ENCODE data around the gene HSD17B11. TPM values are rescaled to one million over a fixed set of nuclear protein-coding genes. Genes with fewer than 3 reads are reported as not detected.

HSD17B11 gene
- polyA plus RNA-seq, 2 of the 4 experiments (the other 2 are of a cell fraction): 51.5 to 113 TPM

DNA sequence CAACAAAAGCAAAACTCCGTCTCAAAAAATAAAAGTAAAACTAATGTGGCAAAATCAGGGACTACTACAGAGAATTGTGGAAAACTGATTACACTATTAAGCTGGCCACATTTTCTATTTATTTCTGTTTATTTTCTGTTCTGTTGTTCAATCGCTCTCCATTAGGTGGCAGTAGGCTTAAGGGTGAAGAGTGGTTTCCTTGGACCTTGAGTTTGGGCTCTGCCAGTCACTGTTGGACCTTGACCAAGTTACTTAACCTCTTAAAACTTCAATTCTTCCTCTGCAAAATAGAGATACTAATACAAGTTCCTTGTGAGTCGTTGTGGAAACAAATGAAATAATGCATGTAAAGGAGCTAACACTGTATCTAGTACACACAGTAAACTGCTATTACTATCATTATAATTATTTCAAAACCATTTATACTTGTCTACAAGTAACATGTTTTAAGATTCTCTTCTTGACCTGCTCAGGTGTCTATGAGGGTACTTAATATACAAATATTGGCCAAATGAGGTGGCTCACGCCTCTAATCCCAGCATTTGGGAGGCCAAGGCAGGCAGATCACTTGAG, 15.2 kb downstream of the HSD17B11 start (continued):
- TF ChIP-seq SMC3 (IDR thresholded peaks at IDR 0.05) (peak; percentile 58), NPAS2 (CRISPR knock-in tag; IDR thresholded peaks at IDR 0.05; ENCODE audit: borderline replicate concordance) (no peak), TP53 (CRISPR knock-in tag; IDR thresholded peaks at IDR 0.05) (no peak), TFCP2L1 (CRISPR knock-in tag; IDR thresholded peaks at IDR 0.05) (no peak)

DNA sequence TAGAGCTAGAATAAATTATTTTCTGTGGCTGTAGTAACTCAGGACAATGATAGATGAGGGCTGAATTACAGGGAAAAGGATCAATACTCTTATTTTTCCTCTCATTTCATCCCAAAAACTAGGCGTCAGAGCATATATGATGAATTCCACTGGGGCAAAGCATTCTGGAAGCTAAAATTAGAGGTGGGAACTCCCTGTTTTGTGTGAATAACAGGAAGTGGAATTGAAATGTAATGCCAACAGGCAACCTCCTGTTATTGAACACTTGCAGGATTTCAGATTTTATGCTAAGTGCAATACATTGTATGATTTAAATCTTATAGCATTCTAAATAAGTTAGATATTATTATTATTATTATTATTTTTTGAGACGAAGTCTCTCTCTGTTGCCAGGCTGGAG, 20.9 kb downstream of the HSD17B11 start:
- DNase-seq (ENCODE audit: low read depth in 1 of 2, low spot score in 1 of 2) (no peak), ATAC-seq (no peak), FAIRE-seq (no peak)
- no peak overlapping the region for H3K27ac ChIP-seq
- no peak overlapping the region for H3K4me3 ChIP-seq
- ChIA-PET CTCF (interaction anchor here (1.4 kb wide), 1 partner anchor 96 kb away, joined by 3 read pairs; no protein-coding TSS in a partner anchor), POLR2A (no interaction called here)
- no peaks in the 10 kb centered on the region for H3K9me3 ChIP-seq
- peaks cover 6% of the 10 kb centered on the region; the same call in 2 of the 3 replicates for H3K4me1 ChIP-seq
- 92% methylated on average over 2 of the region's 2 CpGs for WGBS (ENCODE audit: missing lambda C conversion rate)
- H3K4me2 ChIP-seq: no peak overlapping the region
- TF ChIP-seq, protein P1, sequence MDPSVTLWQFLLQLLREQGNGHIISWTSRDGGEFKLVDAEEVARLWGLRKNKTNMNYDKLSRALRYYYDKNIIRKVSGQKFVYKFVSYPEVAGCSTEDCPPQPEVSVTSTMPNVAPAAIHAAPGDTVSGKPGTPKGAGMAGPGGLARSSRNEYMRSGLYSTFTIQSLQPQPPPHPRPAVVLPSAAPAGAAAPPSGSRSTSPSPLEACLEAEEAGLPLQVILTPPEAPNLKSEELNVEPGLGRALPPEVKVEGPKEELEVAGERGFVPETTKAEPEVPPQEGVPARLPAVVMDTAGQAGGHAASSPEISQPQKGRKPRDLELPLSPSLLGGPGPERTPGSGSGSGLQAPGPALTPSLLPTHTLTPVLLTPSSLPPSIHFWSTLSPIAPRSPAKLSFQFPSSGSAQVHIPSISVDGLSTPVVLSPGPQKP (IDR thresholded peaks at IDR 0.05; ENCODE audit: low read depth, low read length): no peak
- TF ChIP-seq PHF8 (IDR thresholded peaks at IDR 0.05; ENCODE audit: borderline replicate concordance, low read depth) (no peak), JUN (IDR thresholded peaks at IDR 0.05) (no peak), JUNB (IDR thresholded peaks at IDR 0.05) (no peak), ESRRA (IDR thresholded peaks at IDR 0.05; ENCODE audit: borderline replicate concordance, low read length) (no peak), HOXB13 (CRISPR knock-in tag; IDR thresholded peaks at IDR 0.05; ENCODE audit: low read depth) (no peak), POLR2A (IDR thresholded peaks at IDR 0.05; ENCODE audit: low read length) (no peak), HEYL (CRISPR knock-in tag; IDR thresholded peaks at IDR 0.05) (no peak), EHF (CRISPR knock-in tag; IDR thresholded peaks at IDR 0.05) (no peak), CHD4 (IDR thresholded peaks at IDR 0.05; ENCODE audit: borderline replicate concordance) (no peak), FOSL2 (IDR thresholded peaks at IDR 0.05) (no peak), FOSL2 (CRISPR knock-in tag; IDR thresholded peaks at IDR 0.05) (no peak), RARB (CRISPR knock-in tag; IDR thresholded peaks at IDR 0.05) (no peak)
- TF ChIP-seq, protein P2, sequence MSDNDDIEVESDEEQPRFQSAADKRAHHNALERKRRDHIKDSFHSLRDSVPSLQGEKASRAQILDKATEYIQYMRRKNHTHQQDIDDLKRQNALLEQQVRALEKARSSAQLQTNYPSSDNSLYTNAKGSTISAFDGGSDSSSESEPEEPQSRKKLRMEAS (IDR thresholded peaks at IDR 0.05): no peak
- TF ChIP-seq, protein P3, sequence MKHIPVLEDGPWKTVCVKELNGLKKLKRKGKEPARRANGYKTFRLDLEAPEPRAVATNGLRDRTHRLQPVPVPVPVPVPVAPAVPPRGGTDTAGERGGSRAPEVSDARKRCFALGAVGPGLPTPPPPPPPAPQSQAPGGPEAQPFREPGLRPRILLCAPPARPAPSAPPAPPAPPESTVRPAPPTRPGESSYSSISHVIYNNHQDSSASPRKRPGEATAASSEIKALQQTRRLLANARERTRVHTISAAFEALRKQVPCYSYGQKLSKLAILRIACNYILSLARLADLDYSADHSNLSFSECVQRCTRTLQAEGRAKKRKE (CRISPR knock-in tag; IDR thresholded peaks at IDR 0.05; ENCODE audit: low read depth): no peak
- TF ChIP-seq, protein P4, sequence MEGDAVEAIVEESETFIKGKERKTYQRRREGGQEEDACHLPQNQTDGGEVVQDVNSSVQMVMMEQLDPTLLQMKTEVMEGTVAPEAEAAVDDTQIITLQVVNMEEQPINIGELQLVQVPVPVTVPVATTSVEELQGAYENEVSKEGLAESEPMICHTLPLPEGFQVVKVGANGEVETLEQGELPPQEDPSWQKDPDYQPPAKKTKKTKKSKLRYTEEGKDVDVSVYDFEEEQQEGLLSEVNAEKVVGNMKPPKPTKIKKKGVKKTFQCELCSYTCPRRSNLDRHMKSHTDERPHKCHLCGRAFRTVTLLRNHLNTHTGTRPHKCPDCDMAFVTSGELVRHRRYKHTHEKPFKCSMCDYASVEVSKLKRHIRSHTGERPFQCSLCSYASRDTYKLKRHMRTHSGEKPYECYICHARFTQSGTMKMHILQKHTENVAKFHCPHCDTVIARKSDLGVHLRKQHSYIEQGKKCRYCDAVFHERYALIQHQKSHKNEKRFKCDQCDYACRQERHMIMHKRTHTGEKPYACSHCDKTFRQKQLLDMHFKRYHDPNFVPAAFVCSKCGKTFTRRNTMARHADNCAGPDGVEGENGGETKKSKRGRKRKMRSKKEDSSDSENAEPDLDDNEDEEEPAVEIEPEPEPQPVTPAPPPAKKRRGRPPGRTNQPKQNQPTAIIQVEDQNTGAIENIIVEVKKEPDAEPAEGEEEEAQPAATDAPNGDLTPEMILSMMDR (IDR thresholded peaks at IDR 0.05): no peak

DNA sequence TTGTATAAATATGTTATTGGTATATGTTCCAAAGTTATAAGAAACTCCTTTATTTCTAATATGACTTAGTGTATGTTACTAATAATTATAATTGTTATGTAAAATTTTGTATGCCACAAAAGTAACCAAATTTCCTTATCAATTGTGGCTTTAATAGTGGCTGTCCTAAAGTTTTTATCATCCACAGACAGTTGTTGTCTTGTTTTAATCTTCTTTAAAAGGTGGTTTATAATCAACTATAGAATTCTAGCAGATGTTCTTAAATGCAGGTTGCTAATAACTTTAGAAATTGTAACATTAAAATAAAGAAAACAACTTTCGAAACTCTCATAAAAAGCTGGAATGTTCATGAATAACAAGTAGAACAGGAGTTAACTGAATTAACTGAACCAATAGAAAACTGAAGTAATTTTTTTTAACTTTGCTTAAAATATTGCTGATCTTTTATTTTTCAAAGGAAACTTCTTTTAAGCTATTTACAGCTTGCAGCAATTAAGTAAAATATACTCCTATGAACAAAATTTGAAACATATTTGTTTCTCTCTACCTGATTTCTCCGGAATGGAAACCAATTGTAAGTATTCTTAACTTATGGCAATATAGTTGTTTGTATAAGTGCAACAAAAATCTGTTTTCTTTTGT, 24.3 kb downstream of the HSD17B11 start:
- H3K4me3 ChIP-seq: no peak overlapping the region
- FAIRE-seq: no peak
- ATAC-seq: no peak
- H3K4me1 ChIP-seq: no peaks in the 10 kb centered on the region
- POLR2A ChIA-PET: no interaction called here
- CTCF ChIA-PET: interaction anchor here (0.6 to 1.4 kb wide), 2 partner anchors 10 to 114 kb away, joined by 3 read pairs; no protein-coding TSS in a partner anchor
- no peak for TF ChIP-seq KDM5A (IDR thresholded peaks at IDR 0.05)
- peak; percentile 30 for TF ChIP-seq MAFK (IDR thresholded peaks at IDR 0.05; ENCODE audit: partially characterized antibody)
- TF ChIP-seq RCOR1 (IDR thresholded peaks at IDR 0.05; ENCODE audit: low read depth, low read length): no peak
- no peak for TF ChIP-seq RNF2 (IDR thresholded peaks at IDR 0.05; ENCODE audit: borderline replicate concordance, low read depth)
- TF ChIP-seq, protein P1 (IDR thresholded peaks at IDR 0.05; ENCODE audit: low read depth, low read length): no peak
- TF ChIP-seq ESRRA (IDR thresholded peaks at IDR 0.05; ENCODE audit: borderline replicate concordance, low read length): no peak
- no peak for TF ChIP-seq HOXB13 (CRISPR knock-in tag; IDR thresholded peaks at IDR 0.05; ENCODE audit: low read depth)
- no peak for TF ChIP-seq TP53 (CRISPR knock-in tag; IDR thresholded peaks at IDR 0.05)
- WGBS (ENCODE audit: missing lambda C conversion rate): 62% methylated on average over 2 of the region's 2 CpGs
- no peak overlapping the region for H3K4me2 ChIP-seq
- no peaks in the 10 kb centered on the region for H3K9me3 ChIP-seq
- no peak overlapping the region for H3K27ac ChIP-seq
- no peak for DNase-seq (ENCODE audit: low read depth in 1 of 2, low spot score in 1 of 2)
